ENCODE measurements around the gene ZBP1. TPM values are rescaled to one million over a fixed set of nuclear protein-coding genes. Genes with fewer than 3 reads are reported as not detected.

Gene ZBP1
- polyA plus RNA-seq (2013), result 0.34 TPM

DNA sequence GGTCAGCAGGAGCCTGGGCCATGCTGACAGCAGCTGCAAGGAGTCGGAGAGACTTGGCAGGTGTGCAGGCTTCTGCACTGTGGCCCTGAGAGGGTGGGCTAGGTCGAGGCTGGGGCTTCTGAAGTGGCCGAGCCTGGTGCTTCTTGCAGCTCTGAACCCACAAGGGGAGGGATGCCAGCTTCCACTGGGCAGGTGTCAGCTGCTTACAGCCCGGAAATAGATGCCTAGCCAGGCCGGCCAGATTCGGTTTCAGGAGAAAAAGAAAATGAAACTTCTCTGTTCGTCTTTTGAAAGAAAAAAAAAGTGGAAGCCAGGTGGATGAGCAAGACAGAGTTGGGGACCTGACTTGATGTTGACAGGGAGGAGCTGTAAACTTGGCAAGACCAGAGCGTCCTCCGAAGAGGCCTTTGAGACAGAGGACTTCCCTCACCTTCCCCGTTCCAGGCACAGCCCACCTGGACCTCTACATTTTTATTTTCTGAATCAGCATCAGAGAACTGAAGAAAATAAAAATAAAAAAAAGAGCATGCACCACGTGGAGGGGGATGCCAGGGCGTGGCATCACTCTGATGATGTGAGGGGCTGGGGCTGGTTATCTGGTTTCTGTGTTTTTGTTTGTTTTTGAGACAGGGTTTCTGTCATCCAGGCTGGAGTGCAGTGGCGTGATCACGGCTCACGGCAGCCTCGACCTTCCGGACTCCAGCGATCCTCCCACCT, at the start of gene ZBP1:
TSS of gene ZBP1 (minus strand) at position 153 of the 717 bp plus-strand sequence. CDS start at position 22, 131 bp downstream.
- Histone ChIP-seq H3K27ac (ENCODE audit: insufficient read depth in 1 of 2, low read depth in 1 of 2, low read length in 2 of 2, poor library complexity in 1 of 2, severe bottlenecking in 2 of 2) (peak within 1 kb of the TSS in 1 of 2 experiments; percentile 52), H3K36me3 (ENCODE audit: control insufficient read depth in 4 of 4, insufficient read depth in 4 of 4, low read length in 3 of 4) (peaks cover 0 to 13% (median 2%) of the 10 kb centered on the region in 4 experiments), H3K27me3 (replicated peaks in 2 of 5; ENCODE audit: control insufficient read depth in 4 of 5, insufficient read depth in 5 of 5, low read length in 4 of 5) (peaks cover 0 to 2% (median 0%) of the 10 kb centered on the region in 5 experiments), H3K4me1 (ENCODE audit: control extremely low read depth in 1 of 4, control insufficient read depth in 4 of 4, insufficient read depth in 4 of 4, low read length in 3 of 4) (peaks cover 4 to 43% (median 37%) of the 10 kb centered on the region in 4 experiments), H3K9me3 (ENCODE audit: control extremely low read depth in 1 of 5, control insufficient read depth in 4 of 5, insufficient read depth in 2 of 5, low read depth in 1 of 5, low read length in 4 of 5) (peaks cover 2 to 15% (median 7%) of the 10 kb centered on the region in 5 experiments), H3K4me3 (ENCODE audit: control insufficient read depth in 1 of 7, extremely low read depth in 1 of 7, insufficient read depth in 4 of 7, low read depth in 2 of 7, low read length in 6 of 7) (peak within 1 kb of the TSS in 5 of 7 experiments; percentile 26 to 60 (median 50))
- ChIA-PET POLR2A (no interaction called here), CTCF (interaction anchor here (0.6 to 6.7 kb wide), 10 partner anchors 10 to 379 kb away, joined by 3 to 35 read pairs (median 3); no protein-coding TSS in a partner anchor)
- peak in 2 of 3 donors; percentile 75 to 79 for DNase-seq
- 2% methylated on average over 6 of the region's 18 CpGs for WGBS (ENCODE audit: insufficient coverage)

DNA sequence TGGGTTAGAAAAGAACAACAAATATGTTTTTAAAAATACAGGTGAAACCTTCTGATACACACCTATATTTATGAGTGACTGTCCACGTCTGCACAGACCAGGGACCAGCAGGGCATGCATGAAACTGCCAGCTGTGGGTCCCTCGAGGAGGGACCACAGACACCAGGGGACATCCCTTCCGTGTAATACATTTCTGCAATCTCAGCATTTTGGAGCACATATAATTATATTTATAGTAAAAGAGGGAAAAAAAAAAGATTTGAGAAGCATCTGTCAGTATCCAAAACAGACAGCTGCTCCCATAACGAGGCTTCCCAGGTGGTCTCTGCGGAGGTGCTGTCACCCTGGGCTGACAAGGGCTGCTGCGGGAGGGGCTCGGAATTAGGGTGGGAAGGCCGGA, 49.4 kb upstream of the ZBP1 start:
- H3K9me3 ChIP-seq (ENCODE audit: control extremely low read depth in 1 of 5, control insufficient read depth in 4 of 5, insufficient read depth in 2 of 5, low read depth in 1 of 5, low read length in 4 of 5), result no peaks in the 10 kb centered on the region
- H3K36me3 ChIP-seq (ENCODE audit: control insufficient read depth in 4 of 4, insufficient read depth in 4 of 4, low read length in 3 of 4), result no peaks in the 10 kb centered on the region
- H3K4me1 ChIP-seq (ENCODE audit: control extremely low read depth in 1 of 4, control insufficient read depth in 4 of 4, insufficient read depth in 4 of 4, low read length in 3 of 4), result peaks cover 0 to 19% (median 9%) of the 10 kb centered on the region in 4 experiments
- ChIA-PET POLR2A (no interaction called here), CTCF (interaction anchor here (0.6 to 2.2 kb wide), 4 partner anchors 10 to 598 kb away, joined by 3 to 9 read pairs (median 3); no protein-coding TSS in a partner anchor)
- DNase-seq, result no peak
- no peak overlapping the region for H3K4me3 ChIP-seq (ENCODE audit: control insufficient read depth in 1 of 7, extremely low read depth in 1 of 7, insufficient read depth in 4 of 7, low read depth in 2 of 7, low read length in 6 of 7)
- no peaks in the 10 kb centered on the region for H3K27me3 ChIP-seq (replicated peaks in 2 of 5; ENCODE audit: control insufficient read depth in 4 of 5, insufficient read depth in 5 of 5, low read length in 4 of 5)
- 100% methylated on average over 2 of the region's 8 CpGs for WGBS (ENCODE audit: insufficient coverage)
- no peak overlapping the region for H3K27ac ChIP-seq (ENCODE audit: insufficient read depth in 1 of 2, low read depth in 1 of 2, low read length in 2 of 2, poor library complexity in 1 of 2, severe bottlenecking in 2 of 2)

GRCh38 chr20:57667924-57668782, 47.9 kb upstream of the ZBP1 start:
- no peaks in the 10 kb centered on the region for H3K27me3 ChIP-seq (replicated peaks in 2 of 5; ENCODE audit: control insufficient read depth in 4 of 5, insufficient read depth in 5 of 5, low read length in 4 of 5)
- CTCF ChIA-PET, result interaction anchor here (1.1 to 2.9 kb wide), 5 partner anchors 9 to 26 kb away, joined by 3 to 9 read pairs (median 3); no protein-coding TSS in a partner anchor
- POLR2A ChIA-PET, result no interaction called here
- no peaks in the 10 kb centered on the region for H3K36me3 ChIP-seq (ENCODE audit: control insufficient read depth in 4 of 4, insufficient read depth in 4 of 4, low read length in 3 of 4)
- WGBS (ENCODE audit: insufficient coverage), result 93% methylated on average over 16 of the region's 18 CpGs
- peaks cover 0 to 17% (median 6%) of the 10 kb centered on the region in 4 experiments for H3K4me1 ChIP-seq (ENCODE audit: control extremely low read depth in 1 of 4, control insufficient read depth in 4 of 4, insufficient read depth in 4 of 4, low read length in 3 of 4)
- H3K4me3 ChIP-seq (ENCODE audit: control insufficient read depth in 1 of 7, extremely low read depth in 1 of 7, insufficient read depth in 4 of 7, low read depth in 2 of 7, low read length in 6 of 7), result no peak overlapping the region
- no peaks in the 10 kb centered on the region for H3K9me3 ChIP-seq (ENCODE audit: control extremely low read depth in 1 of 5, control insufficient read depth in 4 of 5, insufficient read depth in 2 of 5, low read depth in 1 of 5, low read length in 4 of 5)
- no peak overlapping the region for H3K27ac ChIP-seq (ENCODE audit: insufficient read depth in 1 of 2, low read depth in 1 of 2, low read length in 2 of 2, poor library complexity in 1 of 2, severe bottlenecking in 2 of 2)
- no peak for DNase-seq

- Histone ChIP-seq H3K27me3 (replicated peaks in 2 of 5; ENCODE audit: control insufficient read depth in 4 of 5, insufficient read depth in 5 of 5, low read length in 4 of 5) (no peaks in the 10 kb centered on the region), H3K9me3 (ENCODE audit: control extremely low read depth in 1 of 5, control insufficient read depth in 4 of 5, insufficient read depth in 2 of 5, low read depth in 1 of 5, low read length in 4 of 5) (no peaks in the 10 kb centered on the region), H3K4me1 (ENCODE audit: control extremely low read depth in 1 of 4, control insufficient read depth in 4 of 4, insufficient read depth in 4 of 4, low read length in 3 of 4) (peaks cover 0 to 9% (median 1%) of the 10 kb centered on the region in 4 experiments), H3K27ac (ENCODE audit: insufficient read depth in 1 of 2, low read depth in 1 of 2, low read length in 2 of 2, poor library complexity in 1 of 2, severe bottlenecking in 2 of 2) (no peak overlapping the region), H3K36me3 (ENCODE audit: control insufficient read depth in 4 of 4, insufficient read depth in 4 of 4, low read length in 3 of 4) (no peaks in the 10 kb centered on the region), H3K4me3 (ENCODE audit: control insufficient read depth in 1 of 7, extremely low read depth in 1 of 7, insufficient read depth in 4 of 7, low read depth in 2 of 7, low read length in 6 of 7) (no peak overlapping the region)
- DNase-seq, result no peak
- WGBS (ENCODE audit: insufficient coverage), result 100% methylated on average over 13 of the region's 16 CpGs
- ChIA-PET POLR2A (no interaction called here), CTCF (interaction anchor here (2.9 kb wide), 1 partner anchor 12 kb away, joined by 9 read pairs; no protein-coding TSS in a partner anchor)
Measured at GRCh38 chr20:57667388-57667787, 47.2 kb upstream of the ZBP1 start.

DNA sequence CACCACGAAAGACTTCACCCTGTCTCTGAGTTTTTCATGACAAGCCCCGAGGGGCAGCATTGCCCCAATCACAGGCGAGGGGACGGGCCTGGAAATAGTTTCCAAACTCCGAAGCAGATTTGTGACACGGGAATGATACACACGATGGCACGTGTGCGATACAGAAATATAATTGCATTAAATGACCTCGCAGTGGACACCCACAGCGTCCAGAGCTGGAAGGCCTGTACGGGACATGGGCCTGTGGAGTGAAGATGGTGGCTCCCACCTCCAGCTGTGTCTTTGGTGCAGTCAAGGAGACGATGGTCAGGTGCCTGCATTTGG, 46.6 kb upstream of the ZBP1 start:
- POLR2A ChIA-PET, result no interaction called here
- no peak for DNase-seq
- Histone ChIP-seq H3K27ac (ENCODE audit: insufficient read depth in 1 of 2, low read depth in 1 of 2, low read length in 2 of 2, poor library complexity in 1 of 2, severe bottlenecking in 2 of 2) (no peak overlapping the region), H3K27me3 (replicated peaks in 2 of 5; ENCODE audit: control insufficient read depth in 4 of 5, insufficient read depth in 5 of 5, low read length in 4 of 5) (no peaks in the 10 kb centered on the region), H3K36me3 (ENCODE audit: control insufficient read depth in 4 of 4, insufficient read depth in 4 of 4, low read length in 3 of 4) (no peaks in the 10 kb centered on the region), H3K9me3 (ENCODE audit: control extremely low read depth in 1 of 5, control insufficient read depth in 4 of 5, insufficient read depth in 2 of 5, low read depth in 1 of 5, low read length in 4 of 5) (no peaks in the 10 kb centered on the region), H3K4me3 (ENCODE audit: control insufficient read depth in 1 of 7, extremely low read depth in 1 of 7, insufficient read depth in 4 of 7, low read depth in 2 of 7, low read length in 6 of 7) (no peak overlapping the region), H3K4me1 (ENCODE audit: control extremely low read depth in 1 of 4, control insufficient read depth in 4 of 4, insufficient read depth in 4 of 4, low read length in 3 of 4) (peaks cover 0 to 4% (median 0%) of the 10 kb centered on the region in 4 experiments)
- CTCF ChIA-PET, result interaction anchor here (2.9 kb wide), 1 partner anchor 11 kb away, joined by 9 read pairs; no protein-coding TSS in a partner anchor
- 94% methylated on average over 13 of the region's 13 CpGs for WGBS (ENCODE audit: insufficient coverage)

GRCh38 chr20:57666106-57666833, 46.0 kb upstream of the ZBP1 start:
- POLR2A ChIA-PET, result no interaction called here
- CTCF ChIA-PET, result interaction anchor here (2.9 kb wide), 1 partner anchor 11 kb away, joined by 9 read pairs; no protein-coding TSS in a partner anchor
- Histone ChIP-seq H3K9me3 (ENCODE audit: control extremely low read depth in 1 of 5, control insufficient read depth in 4 of 5, insufficient read depth in 2 of 5, low read depth in 1 of 5, low read length in 4 of 5) (no peaks in the 10 kb centered on the region), H3K27ac (ENCODE audit: insufficient read depth in 1 of 2, low read depth in 1 of 2, low read length in 2 of 2, poor library complexity in 1 of 2, severe bottlenecking in 2 of 2) (no peak overlapping the region), H3K4me1 (ENCODE audit: control extremely low read depth in 1 of 4, control insufficient read depth in 4 of 4, insufficient read depth in 4 of 4, low read length in 3 of 4) (no peaks in the 10 kb centered on the region), H3K36me3 (ENCODE audit: control insufficient read depth in 4 of 4, insufficient read depth in 4 of 4, low read length in 3 of 4) (no peaks in the 10 kb centered on the region), H3K4me3 (ENCODE audit: control insufficient read depth in 1 of 7, extremely low read depth in 1 of 7, insufficient read depth in 4 of 7, low read depth in 2 of 7, low read length in 6 of 7) (no peak overlapping the region), H3K27me3 (replicated peaks in 2 of 5; ENCODE audit: control insufficient read depth in 4 of 5, insufficient read depth in 5 of 5, low read length in 4 of 5) (no peaks in the 10 kb centered on the region)
- no peak for DNase-seq
- 88% methylated on average over 16 of the region's 21 CpGs for WGBS (ENCODE audit: insufficient coverage)

Measured in common myeloid progenitor, CD34-positive (primary cell).